Activated T-cell treated with anti-CD3 and anti-CD28 coated beads for 1 hour (primary cell): ENCODE data around the gene TAP1.
"Not testable (repeated sequence)": the region's sequence is repeated elsewhere in the genome, so short reads cannot be mapped to it uniquely, and the experiment has no call there.

ENCODE experiments used
- DNase-seq: peaks from one replicate; pipeline ENCODE4 v3.0.0-alpha.2; 2020; ENCODE audit warnings: low read depth

The TAP1 gene

DNA sequence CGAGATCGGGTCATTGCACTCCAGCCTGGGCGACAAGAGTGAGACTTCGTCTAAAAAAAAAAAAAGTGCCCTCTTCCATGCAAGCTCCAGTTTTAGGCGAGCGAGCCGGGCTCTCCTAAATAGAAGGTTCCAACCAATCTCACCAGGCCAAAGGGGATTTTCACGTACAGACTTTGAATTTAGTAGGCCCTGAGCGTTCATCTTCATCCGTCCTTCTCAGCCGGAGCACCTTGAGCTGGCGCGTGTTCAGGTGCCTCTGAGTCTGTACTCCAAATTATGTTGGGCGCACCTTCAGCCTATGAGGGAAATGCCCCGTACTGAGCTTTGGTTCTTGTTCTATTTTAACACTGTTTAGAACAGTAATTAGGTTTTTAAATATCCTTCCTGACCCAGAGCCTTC is 14.1 kb downstream of the TAP1 start:
- no peak for DNase-seq

GRCh38 chr6:32838114-32838958 is 15.2 kb downstream of the TAP1 start, which contains the start of gene TAP2:
Gene TAP2, minus strand, starts transcription at chr6:32838739. Its CDS starts 506 bp downstream, at chr6:32838233.
- peak; percentile 98 for DNase-seq

DNA sequence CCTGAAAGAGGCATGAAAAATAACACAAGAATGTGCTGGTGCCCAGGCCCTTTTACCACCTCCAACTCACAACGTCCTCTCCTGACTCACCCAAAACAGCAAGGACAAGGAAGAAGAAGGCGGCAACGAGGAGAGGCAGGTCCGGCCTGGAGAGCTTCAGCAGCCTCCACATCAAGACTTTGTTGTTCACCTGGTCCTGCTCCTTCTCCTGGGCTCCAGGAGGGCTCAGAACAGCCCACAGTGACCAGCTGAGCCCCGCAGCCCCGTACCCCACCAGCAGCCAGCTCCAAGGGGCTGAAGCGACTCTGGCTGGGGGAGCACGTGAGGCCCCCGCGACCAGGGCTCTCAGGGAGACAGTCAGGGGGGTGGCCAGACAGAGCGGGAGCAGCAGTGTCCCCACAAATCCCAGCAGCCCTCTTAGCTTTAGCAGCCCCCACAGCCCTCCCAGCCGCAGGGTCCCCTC is 15.8 kb downstream of the TAP1 start:
- no peak for DNase-seq

DNA sequence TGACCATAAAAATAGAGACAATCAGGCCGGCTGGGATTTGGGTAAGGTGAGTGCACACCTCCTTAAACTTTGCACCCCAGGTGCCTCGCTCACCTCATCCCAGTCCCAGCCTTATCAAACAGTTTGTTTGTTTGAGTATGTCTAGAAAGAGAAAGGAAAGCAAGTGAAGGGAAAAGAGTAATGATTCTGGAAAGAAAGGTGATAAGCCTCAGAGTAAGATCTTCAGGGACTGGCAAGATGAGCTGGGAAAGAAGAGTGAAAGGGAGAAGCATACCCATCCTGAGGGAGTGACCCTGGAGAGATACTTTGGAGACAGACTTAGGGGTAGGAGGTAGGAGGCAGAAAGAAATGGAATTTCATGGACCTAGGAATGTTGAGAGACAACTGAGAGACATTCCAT is 16.6 kb downstream of the TAP1 start:
- no peak for DNase-seq

DNA sequence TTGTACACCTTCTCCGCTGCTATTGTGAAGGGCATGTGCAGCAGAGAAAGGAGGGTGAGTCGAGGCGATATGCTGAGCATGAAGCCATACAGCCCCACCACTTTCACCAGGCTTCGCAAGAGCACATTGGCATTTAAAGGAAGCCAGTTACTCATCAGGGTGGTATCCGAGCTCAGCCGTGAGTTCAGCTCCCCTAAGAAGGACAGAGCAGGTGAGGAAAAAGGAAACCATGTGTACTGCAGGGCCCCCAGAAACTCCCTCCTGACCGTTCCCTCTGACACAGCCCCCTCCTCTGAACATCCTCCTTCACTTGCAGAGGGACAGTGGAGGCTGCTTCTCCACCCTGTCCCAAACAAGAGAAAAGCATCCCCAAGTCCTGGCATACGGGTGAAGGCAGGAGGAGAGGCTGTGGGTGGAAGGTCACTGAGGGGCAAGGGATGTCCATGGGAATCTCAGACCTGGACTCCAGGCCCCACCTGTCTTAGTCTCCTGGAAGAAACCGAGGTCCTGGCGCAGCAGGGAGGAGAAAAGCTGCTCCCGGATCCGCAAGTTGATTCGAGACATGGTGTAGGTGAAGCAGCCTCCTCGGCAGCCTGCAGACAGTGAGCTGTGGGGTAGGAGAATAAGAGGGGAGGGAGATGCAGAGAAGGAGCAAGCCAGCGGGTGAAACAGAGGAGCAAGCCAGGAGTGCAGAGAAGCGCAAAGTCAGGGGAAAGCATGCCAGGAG is 18.2 kb downstream of the TAP1 start:
- DNase-seq: no peak

DNA sequence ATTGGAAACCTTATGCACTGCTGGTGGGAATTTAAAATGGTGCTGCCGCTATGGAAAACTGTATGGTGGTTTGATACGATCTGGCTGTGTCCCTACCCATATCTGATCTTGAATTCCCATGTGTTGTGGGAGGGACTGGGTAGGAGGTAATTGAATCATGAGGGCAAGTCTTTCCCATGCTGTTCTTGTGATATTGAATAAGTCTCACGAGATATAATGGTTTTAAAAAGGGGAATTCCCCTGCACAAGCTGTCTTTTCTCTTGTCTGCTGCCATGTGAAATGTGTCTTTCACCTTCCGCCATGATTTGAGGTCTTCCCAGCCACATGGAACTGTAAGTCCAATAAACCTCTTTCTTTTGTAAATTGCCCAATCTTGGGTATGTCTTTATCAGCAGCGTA is 19.8 kb downstream of the TAP1 start:
- DNase-seq: no peak

DNA sequence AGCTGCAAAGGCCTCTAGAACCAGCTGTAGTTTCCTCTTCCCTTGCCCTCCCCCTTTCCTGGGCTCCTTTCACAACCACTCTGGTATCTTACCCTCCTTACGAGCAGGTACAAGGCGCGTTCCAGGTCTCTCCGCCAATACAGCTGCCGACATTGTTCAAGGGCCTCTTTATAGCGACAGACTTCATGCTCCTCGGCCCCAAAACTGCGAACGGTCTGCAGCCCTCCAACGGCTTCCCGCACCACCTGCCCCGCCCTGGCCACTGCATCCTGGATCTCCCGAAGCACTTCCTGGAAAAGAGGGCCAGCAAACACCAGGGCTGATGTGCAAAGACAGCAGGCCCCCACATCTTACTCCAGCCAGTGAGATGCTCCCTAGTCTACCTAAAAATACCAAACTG is 21.0 kb downstream of the TAP1 start:
- DNase-seq: no peak

DNA sequence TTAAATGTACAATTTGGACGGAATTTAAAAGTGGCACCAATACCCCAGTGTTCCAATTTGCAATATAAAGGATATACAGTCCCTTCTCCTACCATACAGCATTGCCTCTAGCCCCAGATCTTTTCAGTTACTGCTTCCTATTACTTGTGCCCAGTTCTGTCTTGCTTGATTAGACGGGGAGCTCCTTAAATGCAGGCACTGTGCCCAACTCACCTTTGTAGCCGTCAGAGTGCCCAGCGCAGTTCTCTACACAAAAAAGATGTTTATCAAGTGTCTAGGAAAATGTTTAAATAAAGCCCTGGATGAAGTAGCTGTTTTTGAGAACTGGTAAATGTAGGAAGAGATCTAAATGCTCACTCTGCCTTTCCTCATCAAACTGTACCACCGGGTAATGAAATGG is 22.6 kb downstream of the TAP1 start:
- DNase-seq: no peak

- no peak for DNase-seq
Measured at GRCh38 chr6:32830017-32830416, 23.5 kb downstream of the TAP1 start.

GRCh38 chr6:32829495-32829894 is 24.0 kb downstream of the TAP1 start:
- DNase-seq: no peak

DNA sequence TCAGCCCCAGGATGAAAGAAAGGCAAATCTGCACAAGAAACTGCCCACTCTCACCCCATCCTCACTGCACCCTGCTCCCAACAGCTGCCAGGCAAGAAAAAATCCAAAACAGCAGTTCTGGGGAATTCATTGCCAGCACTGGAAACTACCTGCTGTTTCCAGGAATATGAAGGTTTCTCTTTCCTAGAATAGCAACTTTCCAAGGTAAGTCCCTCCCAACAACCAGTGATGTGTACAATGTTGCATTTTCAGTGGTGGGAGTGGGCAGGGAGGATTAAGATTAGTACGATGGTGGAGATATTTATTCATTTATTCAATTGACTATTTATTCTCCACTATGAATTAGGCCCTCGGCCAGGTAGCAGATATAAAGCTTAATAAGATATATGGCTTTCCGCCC is 26.5 kb downstream of the TAP1 start:
- DNase-seq: no peak

- no peak for DNase-seq
Measured at GRCh38 chr6:32825966-32826365, 27.5 kb downstream of the TAP1 start.

DNA sequence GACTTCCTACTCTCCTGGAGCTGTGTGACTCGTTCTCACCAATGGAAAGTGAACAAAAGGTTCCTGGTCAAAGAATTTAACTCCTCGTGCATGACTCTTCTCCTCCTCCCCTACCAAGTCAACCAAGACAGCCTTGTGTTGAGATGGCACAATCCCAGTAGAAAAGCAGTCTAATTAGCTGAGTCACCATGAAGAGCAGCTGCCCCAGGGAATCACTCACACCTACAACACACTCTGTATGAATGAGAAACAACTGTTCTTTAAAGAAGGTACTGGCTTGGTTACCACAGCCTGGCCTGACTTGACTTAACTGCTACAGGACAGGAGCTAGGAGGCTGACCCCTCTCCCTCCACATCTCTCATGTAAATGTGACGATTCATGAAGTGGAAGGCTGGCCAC is 33.8 kb downstream of the TAP1 start:
- DNase-seq: no peak

GRCh38 chr6:32818867-32819266 is 34.6 kb downstream of the TAP1 start:
- DNase-seq: no peak

DNA sequence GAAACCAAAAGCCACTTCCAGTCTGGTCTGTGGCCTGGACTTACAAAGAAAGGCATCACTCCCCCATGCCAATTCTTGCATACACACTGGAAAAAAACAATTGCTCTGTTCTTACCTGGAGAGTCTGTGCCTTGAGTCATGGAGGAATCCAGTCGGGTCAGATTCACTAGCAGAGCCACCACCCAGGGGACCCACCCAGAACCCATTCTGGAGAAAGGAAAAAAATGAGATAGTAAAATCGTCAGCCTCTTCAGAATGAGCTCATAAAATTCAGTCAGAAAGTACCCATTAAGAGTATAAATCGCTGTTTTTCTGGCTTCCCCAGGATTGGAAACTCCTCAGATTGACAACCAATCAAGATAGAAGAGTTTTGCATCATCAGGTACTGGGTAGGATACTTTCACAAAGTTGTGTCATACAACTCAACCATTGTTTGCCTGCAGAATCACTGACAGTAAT is 36.7 kb downstream of the TAP1 start, which contains the start of gene HLA-DOB:
Gene HLA-DOB, minus strand, starts transcription at position 257 of the 459 bp plus-strand sequence. Its CDS starts 51 bp downstream, at position 206.
- DNase-seq: no peak

DNA sequence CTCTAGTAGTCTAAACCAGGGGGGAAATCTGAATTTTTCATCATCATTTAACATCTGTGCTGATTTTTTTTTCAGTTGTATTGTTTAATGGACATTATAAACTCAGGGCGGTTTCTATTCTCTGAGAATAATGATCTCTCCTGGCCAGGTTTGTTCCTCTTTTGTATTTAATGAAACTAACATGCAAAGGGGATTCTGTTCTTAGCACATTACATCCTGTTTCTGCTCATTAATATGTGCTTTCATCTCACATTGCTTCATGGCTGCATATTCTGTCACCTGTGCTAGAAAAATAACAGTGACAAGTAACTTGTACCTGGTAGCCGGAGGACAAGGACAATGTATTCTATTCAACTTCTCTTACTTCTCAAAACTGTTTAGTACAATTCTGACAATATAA is 37.5 kb downstream of the TAP1 start:
- DNase-seq: no peak

- no peak for DNase-seq
Measured at GRCh38 chr6:32815115-32815514, 38.4 kb downstream of the TAP1 start.

- DNase-seq: no peak
Measured at GRCh38 chr6:32814145-32814544, 39.4 kb downstream of the TAP1 start.

DNA sequence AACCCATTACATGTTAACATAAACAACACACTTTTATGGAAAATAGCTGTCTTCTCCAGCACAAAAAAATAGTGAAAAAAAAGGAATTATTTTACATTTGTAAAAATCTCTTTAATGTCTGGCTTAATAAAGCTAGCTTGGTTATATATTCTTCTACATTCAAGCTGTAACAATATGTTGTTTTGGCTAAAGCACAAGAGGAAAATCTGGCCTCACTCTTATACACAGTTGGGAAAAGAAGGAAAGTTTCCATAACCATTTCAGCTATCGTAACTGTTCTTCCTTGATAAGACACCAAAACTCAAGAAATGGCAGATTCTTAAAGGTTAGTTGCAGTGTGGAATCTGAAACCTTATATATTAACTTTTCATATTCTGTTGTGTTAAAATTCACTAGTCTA is 44.3 kb downstream of the TAP1 start:
- DNase-seq: no peak

GRCh38 chr6:32807020-32807580 is 46.4 kb downstream of the TAP1 start:
- DNase-seq: no peak

GRCh38 chr6:32805404-32805803 is 48.1 kb downstream of the TAP1 start:
- not testable (repeated sequence) for DNase-seq

GRCh38 chr6:32803416-32803815 is 50.1 kb downstream of the TAP1 start:
- no peak for DNase-seq

DNA sequence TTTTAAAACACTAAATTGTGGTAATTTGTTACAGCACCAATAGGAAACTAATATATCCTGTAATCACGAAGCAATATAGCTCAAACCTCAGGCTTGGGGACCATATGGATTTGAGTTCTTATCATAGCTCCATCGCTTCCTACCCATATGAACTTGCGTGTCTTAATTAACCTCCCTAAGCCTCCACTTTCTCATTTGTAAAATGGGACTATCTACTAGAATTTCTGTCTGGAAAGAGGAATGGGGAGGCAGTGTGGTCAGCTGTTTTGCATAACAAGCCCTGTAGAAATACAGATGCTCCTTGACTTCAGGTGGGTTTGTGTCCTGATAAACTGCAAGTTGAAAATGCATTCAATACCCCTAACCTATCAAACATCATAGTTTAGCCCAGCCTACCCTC is 53.8 kb downstream of the TAP1 start:
- DNase-seq: no peak
